GM23248 (cell line): ENCODE measurements around the gene SDC3. TPM values are rescaled to one million over a fixed set of nuclear protein-coding genes. Genes with fewer than 3 reads are reported as not detected.

Source experiments
- DNase-seq: peaks from one replicate; pipeline ENCODE4 v3.0.0-alpha.2; 2015
- H2AFZ ChIP-seq: fragments of 200-600 bp; sonication (generic); 2 replicates; pipeline ENCODE4 v1.6.1; 2016; ENCODE audit warnings: antibody characterized with exemption
- H3F3A ChIP-seq: fragments of 200-600 bp; sonication (generic); 2 replicates; pipeline ENCODE4 v1.6.1; 2016; ENCODE audit warnings: mild to moderate bottlenecking, antibody characterized with exemption, mixed run types; ENCODE audit not compliant: insufficient read depth
- H3K27ac ChIP-seq: fragments of 200-600 bp; sonication (generic); 2 replicates; pipeline ENCODE4 v1.5.1; 2016; ENCODE audit warnings: mild to moderate bottlenecking
- H3K27me3 ChIP-seq: fragments of 200-600 bp; sonication (generic); replicated peaks from 2 replicates; pipeline ENCODE4 v1.6.1; 2016; ENCODE audit warnings: mild to moderate bottlenecking; ENCODE audit not compliant: insufficient read depth
- H3K36me3 ChIP-seq: fragments of 200-600 bp; sonication (generic); 2 replicates; pipeline ENCODE4 v1.6.1; 2016; ENCODE audit warnings: low read depth, mild to moderate bottlenecking
- H3K4me1 ChIP-seq: fragments of 200-600 bp; sonication (generic); 2 replicates; pipeline ENCODE4 v1.6.1; 2016; ENCODE audit warnings: mild to moderate bottlenecking; ENCODE audit not compliant: insufficient read depth
- H3K4me2 ChIP-seq: fragments of 200-600 bp; sonication (generic); one replicate; pipeline ENCODE4 v1.6.1; 2016; ENCODE audit warnings: mild to moderate bottlenecking; ENCODE audit not compliant: unreplicated experiment
- H3K4me3 ChIP-seq: fragments of 200-600 bp; sonication (generic); 2 replicates; pipeline ENCODE4 v1.5.1; 2016; ENCODE audit warnings: mild to moderate bottlenecking
- H3K79me2 ChIP-seq: fragments of 200-600 bp; sonication (generic); 2 replicates; pipeline ENCODE4 v1.6.1; 2016; ENCODE audit warnings: mild to moderate bottlenecking; ENCODE audit not compliant: insufficient read depth
- H3K9ac ChIP-seq: fragments of 200-600 bp; sonication (generic); 2 replicates; pipeline ENCODE4 v1.6.1; 2016; ENCODE audit warnings: mild to moderate bottlenecking
- H3K9me2 ChIP-seq: fragments of 200-600 bp; sonication (generic); 2 replicates; pipeline ENCODE4 v1.6.1; 2016; ENCODE audit warnings: mixed run types, mild to moderate bottlenecking, moderate library complexity; ENCODE audit not compliant: insufficient read depth
- H3K9me3 ChIP-seq: fragments of 200-600 bp; sonication (generic); one replicate; pipeline ENCODE4 v1.6.1; 2017; ENCODE audit warnings: low read depth
- H4K20me1 ChIP-seq: fragments of 200-600 bp; sonication (generic); 2 replicates; pipeline ENCODE4 v1.6.0; 2016; ENCODE audit not compliant: insufficient read depth
- EZH2 ChIP-seq: fragments of 200-600 bp; sonication (generic); IDR thresholded peaks from 2 replicates; pipeline ENCODE4 v1.6.1; 2018; ENCODE audit warnings: antibody characterized with exemption, mild to moderate bottlenecking; ENCODE audit not compliant: insufficient read depth, poor library complexity, severe bottlenecking
- EZH2phosphoT487 ChIP-seq: fragments of 200-600 bp; sonication (generic); IDR thresholded peaks from 2 replicates; pipeline ENCODE4 v1.6.1; 2018; ENCODE audit warnings: antibody characterized with exemption, moderate library complexity, mild to moderate bottlenecking, low read depth; ENCODE audit not compliant: insufficient read depth
- WGBS, 2 experiments: methylation state at CpG; one replicate each; pipeline ENCODE4 v1.1.6; 2015 to 2017; ENCODE audit warnings: low lambda C conversion rate in 2 of 2, low coverage in 1 of 2; ENCODE audit errors: missing lambda C conversion rate in 2 of 2; 5-methylcytosine and 5-hydroxymethylcytosine counted together
- in situ Hi-C: fragments of 300-500 bp; cut with MboI; formaldehyde crosslinking; loops from 2 replicates; pipeline ENCODE4 v1.15.0; 2020
- polyA plus RNA-seq: library from polyadenylated mRNA; unstranded; fragments of >200 nt; fragmentation: Nextera tagmentation; extraction: Ambion mirVana; gene quantifications from 2 replicates; pipeline ENCODE4 v1.2.1, GENCODE V29; 2016
- total RNA-seq: library from RNA; depleted of rRNA; stranded (reverse); fragments of >200 nt; shearing (Covaris generic); gene quantifications from 2 replicates; pipeline ENCODE4 v1.2.3, GENCODE V29; 2014

The SDC3 gene
- total and polyA plus RNA-seq, 2 experiments from 2014 or later: 6.9 to 39.7 TPM

- H3F3A ChIP-seq: no peaks in the 10 kb centered on the region
- no peaks in the 10 kb centered on the region for H3K9me2 ChIP-seq
- no peak for TF ChIP-seq EZH2
- no peak for TF ChIP-seq EZH2phosphoT487
- no peak overlapping the region for H2AFZ ChIP-seq
- no peak overlapping the region for H3K27ac ChIP-seq
- no peak overlapping the region for H3K4me3 ChIP-seq
- no peaks in the 10 kb centered on the region for H3K27me3 ChIP-seq
- H3K4me2 ChIP-seq: no peak overlapping the region
- no peaks in the 10 kb centered on the region for H3K36me3 ChIP-seq
- H3K4me1 ChIP-seq: no peaks in the 10 kb centered on the region
- 75 to 76% methylated on average over 9 of the region's 9 CpGs for WGBS, 2 experiments
- in situ Hi-C loops: no loop called here
- H4K20me1 ChIP-seq: no peaks in the 10 kb centered on the region
- DNase-seq: no peak
- H3K79me2 ChIP-seq: peaks cover 8% of the 10 kb centered on the region; the same call in 1 of the 2 replicates
- H3K9ac ChIP-seq: no peak overlapping the region
- H3K9me3 ChIP-seq: no peaks in the 10 kb centered on the region
Observed at GRCh38 chr1:30902593-30903290, 5.8 kb downstream of the SDC3 start.

- no peak for TF ChIP-seq EZH2
- TF ChIP-seq EZH2phosphoT487: no peak
- no peak for DNase-seq
- Histone ChIP-seq H3F3A (no peaks in the 10 kb centered on the region), H3K9ac (no peak overlapping the region), H4K20me1 (no peaks in the 10 kb centered on the region), H3K9me2 (no peaks in the 10 kb centered on the region), H3K27me3 (no peaks in the 10 kb centered on the region), H3K27ac (no peak overlapping the region), H3K9me3 (no peaks in the 10 kb centered on the region), H3K4me3 (no peak overlapping the region), H3K4me1 (no peaks in the 10 kb centered on the region), H3K79me2 (peaks cover 8% of the 10 kb centered on the region; the same call in 1 of the 2 replicates), H2AFZ (no peak overlapping the region), H3K4me2 (no peak overlapping the region), H3K36me3 (no peaks in the 10 kb centered on the region)
- in situ Hi-C loops: no loop called here
- 84 to 86% methylated on average over 9 to 11 of the region's 11 CpGs for WGBS, 2 experiments
Observed at GRCh38 chr1:30901798-30902581, 6.6 kb downstream of the SDC3 start.

GRCh38 chr1:30900931-30901560, 7.5 kb downstream of the SDC3 start:
- in situ Hi-C loops: no loop called here

GRCh38 chr1:30900486-30900885, 8.1 kb downstream of the SDC3 start:
- no peaks in the 10 kb centered on the region for H3F3A ChIP-seq
- no peaks in the 10 kb centered on the region for H4K20me1 ChIP-seq
- H3K79me2 ChIP-seq: peaks cover 8% of the 10 kb centered on the region; the same call in 1 of the 2 replicates
- no peak overlapping the region for H3K4me2 ChIP-seq
- no peak overlapping the region for H2AFZ ChIP-seq
- TF ChIP-seq EZH2phosphoT487: no peak
- no peak for TF ChIP-seq EZH2
- no peak overlapping the region for H3K9ac ChIP-seq
- H3K9me2 ChIP-seq: no peaks in the 10 kb centered on the region
- no peak overlapping the region for H3K27ac ChIP-seq
- in situ Hi-C loops: no loop called here
- no peak for DNase-seq
- WGBS, 2 experiments: 85 to 100% methylated on average over 5 to 6 of the region's 6 CpGs
- no peak overlapping the region for H3K4me3 ChIP-seq
- H3K4me1 ChIP-seq: no peaks in the 10 kb centered on the region
- H3K27me3 ChIP-seq: no peaks in the 10 kb centered on the region
- no peaks in the 10 kb centered on the region for H3K36me3 ChIP-seq
- H3K9me3 ChIP-seq: no peaks in the 10 kb centered on the region

More at GRCh38 chr1:30900931-30901560, 7.5 kb downstream of the SDC3 start:
- H3K9me2 ChIP-seq: no peaks in the 10 kb centered on the region
- DNase-seq: no peak
- H3K27ac ChIP-seq: no peak overlapping the region
- no peak overlapping the region for H3K4me3 ChIP-seq
- no peak overlapping the region for H3K4me2 ChIP-seq
- H4K20me1 ChIP-seq: no peaks in the 10 kb centered on the region
- H3K9me3 ChIP-seq: no peaks in the 10 kb centered on the region
- H3K27me3 ChIP-seq: no peaks in the 10 kb centered on the region
- H3K79me2 ChIP-seq: peaks cover 8% of the 10 kb centered on the region; the same call in 1 of the 2 replicates
- H2AFZ ChIP-seq: no peak overlapping the region
- WGBS, 2 experiments: 80 to 90% methylated on average over 3 of the region's 3 CpGs
- no peaks in the 10 kb centered on the region for H3K4me1 ChIP-seq
- no peak for TF ChIP-seq EZH2
- TF ChIP-seq EZH2phosphoT487: no peak
- H3K9ac ChIP-seq: no peak overlapping the region
- H3K36me3 ChIP-seq: no peaks in the 10 kb centered on the region
- H3F3A ChIP-seq: no peaks in the 10 kb centered on the region
